Lung microvascular endothelial cell (primary cell): Measurements from ENCODE around the gene KATNA1. TPM values are rescaled to one million over a fixed set of nuclear protein-coding genes. Genes with fewer than 3 reads are reported as not detected.

Experiments
- total RNA-seq: library from RNA; depleted of rRNA; stranded (reverse); fragments of >200 nt; gene quantifications from 2 replicates; pipeline ENCODE4 v1.2.1, GENCODE V29; 2014

KATNA1 gene
- total RNA-seq, 1 donor from 2014 or later, result 14.9 TPM

Other genes with a start within 250 kb of the KATNA1 start
- gene SUMO4, start 248.5 kb downstream of the KATNA1 start, total RNA-seq, result 0.44 and 1.2 TPM in 2 replicates
- not detected in 2 replicates for gene ZC3H12D, start 163.7 kb downstream of the KATNA1 start, total RNA-seq
- gene PPIL4, start 102.7 kb downstream of the KATNA1 start, total RNA-seq, result 18.1 and 21.8 TPM in 2 replicates
- 35.1 and 42.1 TPM in 2 replicates for gene GINM1, start 82.3 kb downstream of the KATNA1 start, total RNA-seq
- gene LATS1, start 69.4 kb upstream of the KATNA1 start, total RNA-seq, result 4.6 and 7.1 TPM in 2 replicates
- gene NUP43, start 97.8 kb upstream of the KATNA1 start, total RNA-seq, result 15.9 and 19.6 TPM in 2 replicates
- gene PCMT1, start 101.0 kb upstream of the KATNA1 start, total RNA-seq, result 74.0 and 76.7 TPM in 2 replicates
- gene LRP11, start 215.6 kb upstream of the KATNA1 start, total RNA-seq, result 8.1 and 18.8 TPM in 2 replicates
- under 0.01 TPM in 1 of 2 replicates, not detected in the other for gene RAET1E, start 249.4 kb upstream of the KATNA1 start, total RNA-seq